Measurements from ENCODE around the gene EEFSEC. TPM values are rescaled to one million over a fixed set of nuclear protein-coding genes. Genes with fewer than 3 reads are reported as not detected.

The EEFSEC gene
- total RNA-seq, 3 donors from 2014 or later = 13.9 to 28.2 (median 19.8) TPM

GRCh38 chr3:128416578-128417211 lies 263.4 kb downstream of the EEFSEC start:
- DNase-seq (ENCODE audit: low spot score in 2 of 2) = no peak
- TF ChIP-seq POLR2AphosphoS5 (IDR thresholded peaks at IDR 0.05) (no peak), POLR2A (IDR thresholded peaks at IDR 0.05) (no peak)
- TF ChIP-seq, protein P1, sequence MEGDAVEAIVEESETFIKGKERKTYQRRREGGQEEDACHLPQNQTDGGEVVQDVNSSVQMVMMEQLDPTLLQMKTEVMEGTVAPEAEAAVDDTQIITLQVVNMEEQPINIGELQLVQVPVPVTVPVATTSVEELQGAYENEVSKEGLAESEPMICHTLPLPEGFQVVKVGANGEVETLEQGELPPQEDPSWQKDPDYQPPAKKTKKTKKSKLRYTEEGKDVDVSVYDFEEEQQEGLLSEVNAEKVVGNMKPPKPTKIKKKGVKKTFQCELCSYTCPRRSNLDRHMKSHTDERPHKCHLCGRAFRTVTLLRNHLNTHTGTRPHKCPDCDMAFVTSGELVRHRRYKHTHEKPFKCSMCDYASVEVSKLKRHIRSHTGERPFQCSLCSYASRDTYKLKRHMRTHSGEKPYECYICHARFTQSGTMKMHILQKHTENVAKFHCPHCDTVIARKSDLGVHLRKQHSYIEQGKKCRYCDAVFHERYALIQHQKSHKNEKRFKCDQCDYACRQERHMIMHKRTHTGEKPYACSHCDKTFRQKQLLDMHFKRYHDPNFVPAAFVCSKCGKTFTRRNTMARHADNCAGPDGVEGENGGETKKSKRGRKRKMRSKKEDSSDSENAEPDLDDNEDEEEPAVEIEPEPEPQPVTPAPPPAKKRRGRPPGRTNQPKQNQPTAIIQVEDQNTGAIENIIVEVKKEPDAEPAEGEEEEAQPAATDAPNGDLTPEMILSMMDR (IDR thresholded peaks at IDR 0.05) = no peak
- H3K4me1 ChIP-seq = no peaks in the 10 kb centered on the region
- no peaks in the 10 kb centered on the region for H3K9me3 ChIP-seq
- intact Hi-C loops (cut with DNase I; ENCODE audit: low total_unique reads) = no loop called here
- H3K27me3 ChIP-seq = no peaks in the 10 kb centered on the region
- H3K4me3 ChIP-seq = no peak overlapping the region
- H3K36me3 ChIP-seq = no peaks in the 10 kb centered on the region
- H3K27ac ChIP-seq = no peak overlapping the region

DNA sequence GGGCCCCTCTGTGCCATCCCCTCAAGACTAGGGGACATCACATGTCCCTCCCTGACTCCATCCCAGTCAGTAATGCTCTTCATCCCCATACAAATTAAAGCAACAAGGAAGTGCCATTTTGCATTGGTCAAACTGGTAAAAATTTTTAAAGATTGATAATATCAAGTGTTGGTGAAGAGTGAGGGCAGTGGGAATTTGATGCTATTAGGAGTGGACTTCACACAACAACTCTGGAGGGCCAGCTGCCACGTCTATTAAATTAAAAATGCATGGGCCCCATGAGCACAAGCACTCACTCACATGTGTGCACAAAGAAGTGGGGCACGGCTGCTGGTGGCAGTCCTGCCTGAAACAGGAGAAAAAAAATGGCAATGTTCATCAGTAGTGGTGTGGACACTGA lies 265.6 kb downstream of the EEFSEC start:
- Histone ChIP-seq H3K27ac (no peak overlapping the region), H3K36me3 (no peaks in the 10 kb centered on the region), H3K4me3 (no peak overlapping the region), H3K4me1 (no peaks in the 10 kb centered on the region), H3K9me3 (no peaks in the 10 kb centered on the region), H3K27me3 (no peaks in the 10 kb centered on the region)
- intact Hi-C loops (cut with DNase I; ENCODE audit: low total_unique reads) = no loop called here
- TF ChIP-seq POLR2A (IDR thresholded peaks at IDR 0.05) = no peak
- TF ChIP-seq POLR2AphosphoS5 (IDR thresholded peaks at IDR 0.05) = no peak
- TF ChIP-seq, protein P1 (IDR thresholded peaks at IDR 0.05) = no peak
- DNase-seq (ENCODE audit: low spot score in 2 of 2) = no peak

DNA sequence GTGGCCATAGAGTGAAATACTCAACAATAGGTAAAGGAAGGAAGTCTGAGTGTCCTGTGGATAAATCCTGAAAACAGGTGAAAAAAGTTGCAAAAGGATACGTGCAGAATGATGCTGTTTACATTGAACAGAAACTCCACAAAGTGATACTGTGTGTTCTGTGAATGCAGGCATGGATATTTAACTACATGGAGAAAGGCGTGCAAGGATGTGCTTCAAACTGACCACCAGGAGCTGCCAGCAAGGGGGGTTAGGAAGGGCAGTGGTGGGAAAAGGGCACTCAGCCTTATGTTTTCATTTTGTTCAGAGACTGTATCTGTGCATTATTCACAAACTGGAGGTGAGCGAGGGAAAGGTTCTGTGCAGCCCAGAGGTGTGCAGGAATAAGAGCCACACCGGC lies 266.0 kb downstream of the EEFSEC start:
- no peaks in the 10 kb centered on the region for H3K27me3 ChIP-seq
- intact Hi-C loops (cut with DNase I; ENCODE audit: low total_unique reads) = no loop called here
- TF ChIP-seq, protein P1 (IDR thresholded peaks at IDR 0.05) = no peak
- no peak for TF ChIP-seq POLR2A (IDR thresholded peaks at IDR 0.05)

GRCh38 chr3:128420289-128420688 lies 267.0 kb downstream of the EEFSEC start:
- Histone ChIP-seq H3K4me3 (no peak overlapping the region), H3K9me3 (no peaks in the 10 kb centered on the region), H3K27me3 (no peaks in the 10 kb centered on the region), H3K4me1 (no peaks in the 10 kb centered on the region), H3K27ac (no peak overlapping the region), H3K36me3 (no peaks in the 10 kb centered on the region)
- intact Hi-C loops (cut with DNase I; ENCODE audit: low total_unique reads) = loop anchor here (10.0 kb wide), 1 partner anchor 75 kb away; the partner anchor contains the start of gene GATA2
- no peak for TF ChIP-seq POLR2A (IDR thresholded peaks at IDR 0.05)
- no peak for TF ChIP-seq POLR2AphosphoS5 (IDR thresholded peaks at IDR 0.05)
- TF ChIP-seq, protein P1 (IDR thresholded peaks at IDR 0.05) = no peak
- DNase-seq (ENCODE audit: low spot score in 2 of 2) = no peak

More for the DNA sequence above, 266.0 kb downstream of the EEFSEC start:
- Histone ChIP-seq H3K9me3 (no peaks in the 10 kb centered on the region), H3K36me3 (no peaks in the 10 kb centered on the region), H3K27ac (no peak overlapping the region), H3K4me3 (no peak overlapping the region), H3K4me1 (no peaks in the 10 kb centered on the region)
- DNase-seq (ENCODE audit: low spot score in 2 of 2) = no peak

DNA sequence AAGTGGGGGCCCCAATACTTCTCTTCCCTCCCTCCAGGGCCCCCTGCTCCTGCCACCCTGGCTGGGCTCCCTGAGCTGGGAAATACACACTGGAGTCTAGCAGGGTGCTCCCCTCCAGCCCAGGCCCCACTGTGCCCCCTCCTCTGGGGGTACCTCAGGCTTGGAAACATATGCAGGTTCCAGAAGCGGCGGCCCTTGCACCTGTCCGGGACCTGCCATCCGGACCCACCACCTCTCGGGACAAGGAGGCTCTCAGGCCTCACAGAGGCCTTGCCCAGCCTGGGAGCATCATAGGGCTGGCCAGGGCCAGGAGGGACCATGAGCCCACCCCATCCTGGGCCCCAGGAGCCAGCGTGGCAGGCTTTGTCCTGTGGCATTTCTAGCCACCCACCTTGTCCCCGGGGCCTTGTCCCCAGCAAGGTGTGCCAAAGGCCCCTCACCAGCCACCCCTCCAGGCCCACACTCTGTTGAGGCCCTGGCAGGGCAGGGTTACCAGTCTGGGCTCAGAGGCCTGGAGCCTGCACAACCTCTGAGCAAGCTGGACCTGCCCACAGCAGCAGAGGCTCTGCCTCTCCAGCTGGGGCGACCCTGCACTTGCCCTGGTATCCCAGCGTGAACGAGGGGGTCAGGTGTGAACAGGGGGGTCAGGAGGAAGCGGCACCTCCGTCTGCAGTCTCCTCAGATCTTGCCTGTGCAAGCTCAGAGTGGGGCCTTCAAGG lies 267.6 kb downstream of the EEFSEC start:
- Histone ChIP-seq H3K27ac (no peak overlapping the region), H3K4me1 (no peaks in the 10 kb centered on the region), H3K36me3 (no peaks in the 10 kb centered on the region), H3K27me3 (no peaks in the 10 kb centered on the region), H3K9me3 (no peaks in the 10 kb centered on the region), H3K4me3 (no peak overlapping the region)
- intact Hi-C loops (cut with DNase I; ENCODE audit: low total_unique reads) = loop anchor here (10.0 kb wide), 1 partner anchor 74 kb away; the partner anchor contains the start of gene GATA2
- DNase-seq (ENCODE audit: low spot score in 2 of 2) = no peak
- TF ChIP-seq POLR2A (IDR thresholded peaks at IDR 0.05) (no peak), POLR2AphosphoS5 (IDR thresholded peaks at IDR 0.05) (no peak)
- TF ChIP-seq, protein P1 (IDR thresholded peaks at IDR 0.05) = no peak

Data from breast epithelium (tissue), 4 donors.